SKM-1 (cell line): ENCODE data around the gene PPP2R5D.
"Not testable (repeated sequence)": the region's sequence is repeated elsewhere in the genome, so short reads cannot be mapped to it uniquely, and the experiment has no call there.

Experiments used
- DNase-seq: peaks from one replicate; lab custom pipeline; 2025; ENCODE audit not compliant: unreplicated experiment; lab: John Stamatoyannopoulos, UW

PPP2R5D gene

GRCh38 chr6:42988486-42989020, 4.2 kb downstream of the PPP2R5D start:
- no peak for DNase-seq

- no peak for DNase-seq
Measured at GRCh38 chr6:42989923-42990322, 5.6 kb downstream of the PPP2R5D start.

- DNase-seq, result no peak
Measured at GRCh38 chr6:42993445-42993844, 9.1 kb downstream of the PPP2R5D start.

DNA sequence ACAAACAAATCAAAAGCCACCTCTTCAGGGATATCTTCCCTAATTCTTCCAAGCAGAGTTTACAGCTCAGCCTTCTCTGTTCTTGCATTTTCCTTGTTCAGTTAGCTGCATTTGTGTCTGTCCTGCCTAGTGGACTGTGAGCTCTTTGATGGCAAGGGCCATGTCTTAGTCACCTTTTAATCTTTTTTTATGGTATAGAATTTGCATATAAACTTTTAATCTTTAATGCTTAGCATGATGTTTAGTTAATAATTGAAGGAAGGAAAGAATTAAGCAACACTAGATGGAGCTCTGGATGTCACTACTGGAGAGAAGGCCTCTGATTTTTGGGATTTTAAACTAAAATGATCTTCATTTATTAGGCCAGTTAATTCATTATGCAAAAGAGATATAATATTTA, 12.1 kb downstream of the PPP2R5D start:
- no peak for DNase-seq

DNA sequence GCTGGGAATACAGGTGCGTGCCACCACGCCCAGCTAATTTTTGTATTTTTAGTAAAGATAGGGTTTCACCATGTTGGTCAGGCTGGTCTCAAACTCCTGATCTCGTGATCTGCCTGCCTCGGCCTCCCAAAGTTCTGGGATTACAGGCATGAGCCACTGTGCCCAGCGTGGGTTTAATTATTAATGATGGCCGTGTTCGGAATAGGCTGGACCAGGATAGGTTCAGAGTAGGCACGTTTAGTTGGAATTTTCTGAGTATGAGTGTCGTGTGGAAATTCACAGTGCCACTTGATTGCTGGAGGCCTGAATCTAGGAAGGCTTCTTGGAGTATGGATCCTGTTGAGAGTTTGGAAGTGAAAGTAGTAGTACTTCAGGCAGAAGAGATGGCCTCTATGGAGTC, 13.8 kb downstream of the PPP2R5D start:
- not testable (repeated sequence) for DNase-seq

DNA sequence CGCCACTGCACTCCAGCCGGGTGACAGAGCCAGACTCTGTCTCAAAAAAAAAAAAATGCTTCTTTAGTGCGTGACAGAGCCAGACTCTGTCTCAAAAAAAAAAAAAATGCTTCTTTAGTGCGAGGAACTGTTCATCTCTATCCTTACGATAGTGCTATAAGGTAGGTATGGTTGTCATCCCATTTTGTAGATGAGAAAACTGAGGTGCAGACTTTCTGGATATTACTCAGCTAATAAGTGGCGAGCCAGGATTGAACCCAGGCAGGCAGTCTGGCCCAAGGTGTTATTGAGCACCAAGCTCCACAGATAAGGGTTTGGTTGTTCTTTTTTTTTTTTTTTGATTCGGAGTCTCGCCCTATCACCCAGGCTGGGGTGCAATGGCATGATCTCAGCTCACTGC, 17.5 kb downstream of the PPP2R5D start:
- DNase-seq, result no peak

- DNase-seq, result no peak
Measured at GRCh38 chr6:43005844-43006243, 21.5 kb downstream of the PPP2R5D start.

DNA sequence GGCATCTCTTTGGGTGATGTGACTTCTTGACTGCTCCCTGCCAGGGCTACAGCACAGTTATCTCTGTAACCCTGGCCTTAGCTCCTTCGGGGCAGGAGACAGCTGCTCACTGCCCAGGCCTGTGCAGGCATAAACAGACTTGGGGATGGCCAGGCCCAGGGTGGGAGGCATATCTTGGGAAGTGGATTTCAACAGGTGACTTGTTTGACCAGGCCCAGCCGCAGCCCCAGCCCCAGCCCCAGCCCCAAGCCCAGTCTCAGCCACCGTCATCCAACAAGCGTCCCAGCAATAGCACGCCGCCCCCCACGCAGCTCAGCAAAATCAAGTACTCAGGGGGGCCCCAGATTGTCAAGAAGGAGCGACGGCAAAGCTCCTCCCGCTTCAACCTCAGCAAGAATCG, 21.9 kb downstream of the PPP2R5D start:
- DNase-seq, result no peak

DNA sequence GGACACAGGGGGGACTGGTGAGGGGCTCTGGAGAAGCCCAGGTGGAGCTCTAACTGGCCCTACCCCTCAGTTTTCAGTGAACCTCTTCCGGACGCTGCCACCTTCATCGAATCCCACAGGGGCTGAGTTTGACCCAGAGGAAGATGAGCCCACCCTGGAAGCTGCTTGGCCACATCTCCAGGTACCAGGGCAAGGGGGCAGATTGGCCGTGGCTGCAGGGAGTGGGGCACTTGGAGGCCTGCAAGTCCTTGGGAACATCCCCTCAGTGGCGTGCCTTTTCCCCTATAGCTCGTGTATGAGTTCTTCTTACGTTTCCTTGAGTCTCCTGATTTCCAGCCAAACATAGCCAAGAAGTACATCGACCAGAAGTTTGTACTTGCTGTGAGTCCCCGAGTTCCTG, 22.8 kb downstream of the PPP2R5D start:
- no peak for DNase-seq

DNA sequence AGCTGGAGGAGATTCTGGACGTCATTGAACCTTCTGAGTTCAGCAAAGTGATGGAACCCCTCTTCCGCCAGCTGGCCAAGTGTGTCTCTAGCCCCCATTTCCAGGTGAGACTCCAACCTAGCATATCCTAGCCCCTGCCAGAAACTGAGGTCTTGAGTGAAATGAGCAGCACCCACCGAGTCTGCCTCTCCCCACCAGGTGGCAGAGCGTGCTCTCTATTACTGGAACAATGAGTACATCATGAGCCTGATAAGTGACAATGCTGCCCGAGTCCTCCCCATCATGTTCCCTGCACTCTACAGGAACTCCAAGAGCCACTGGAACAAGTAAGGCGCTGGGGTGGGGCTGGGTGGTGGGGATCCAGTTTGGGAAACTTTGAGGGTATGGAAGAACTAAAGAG, 24.8 kb downstream of the PPP2R5D start:
- DNase-seq, result no peak

DNA sequence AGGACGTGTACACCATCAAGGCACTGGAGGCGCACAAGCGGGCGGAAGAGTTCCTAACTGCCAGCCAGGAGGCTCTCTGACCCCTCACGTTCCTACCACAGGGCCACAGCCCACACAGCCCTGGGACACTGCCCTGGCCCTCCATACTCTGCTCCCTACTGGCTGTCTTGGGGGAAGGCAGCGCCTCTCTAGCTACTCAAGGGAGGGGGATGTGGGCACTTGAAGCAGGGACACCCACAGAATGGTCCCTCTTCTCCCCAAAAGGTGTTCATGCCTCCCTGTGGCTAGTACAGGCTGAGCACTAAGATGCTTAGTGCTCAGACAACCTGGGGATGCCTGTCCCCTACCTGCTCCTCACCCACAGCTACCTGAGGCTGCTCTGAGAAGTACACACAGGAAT, 26.8 kb downstream of the PPP2R5D start:
- DNase-seq, result no peak

- DNase-seq, result no peak
Measured at GRCh38 chr6:43012364-43012763, 28.0 kb downstream of the PPP2R5D start.

DNA sequence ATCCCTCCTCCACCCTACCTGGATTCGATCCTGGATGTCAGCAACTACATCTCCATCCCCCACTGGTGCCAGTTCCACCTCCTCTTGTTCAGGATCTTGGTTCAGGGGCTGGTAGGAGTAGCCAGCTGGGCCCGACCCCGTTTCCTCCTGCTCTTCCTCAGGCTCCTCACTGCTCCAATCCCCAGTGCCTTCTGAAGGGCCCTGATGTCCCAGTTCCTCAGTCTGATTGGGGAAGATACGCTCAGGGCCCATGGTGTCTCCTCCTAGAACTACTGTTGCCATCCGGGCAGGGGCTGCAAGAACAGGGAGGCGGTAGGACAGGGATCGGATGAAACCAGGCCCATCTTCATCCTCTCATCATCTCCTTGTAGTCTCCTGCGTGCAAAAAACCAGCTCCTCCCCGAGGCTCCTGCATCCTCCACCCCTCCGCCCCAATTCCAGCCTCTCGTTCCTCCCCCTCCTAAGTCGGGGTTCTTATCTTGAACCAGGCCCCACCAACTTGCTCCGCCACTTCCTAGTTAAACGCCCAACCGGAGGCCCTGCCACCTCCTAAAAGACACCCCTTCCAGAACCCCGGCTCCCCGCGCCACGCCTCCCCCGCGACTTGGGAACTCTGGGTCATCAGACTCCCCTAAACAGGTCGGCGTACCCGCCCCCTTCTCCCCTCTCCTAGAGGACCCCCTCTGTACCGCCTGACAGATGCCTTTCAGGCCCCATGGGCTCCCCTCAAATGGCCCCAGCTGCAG, 28.9 kb downstream of the PPP2R5D start:
- DNase-seq, result no peak

DNA sequence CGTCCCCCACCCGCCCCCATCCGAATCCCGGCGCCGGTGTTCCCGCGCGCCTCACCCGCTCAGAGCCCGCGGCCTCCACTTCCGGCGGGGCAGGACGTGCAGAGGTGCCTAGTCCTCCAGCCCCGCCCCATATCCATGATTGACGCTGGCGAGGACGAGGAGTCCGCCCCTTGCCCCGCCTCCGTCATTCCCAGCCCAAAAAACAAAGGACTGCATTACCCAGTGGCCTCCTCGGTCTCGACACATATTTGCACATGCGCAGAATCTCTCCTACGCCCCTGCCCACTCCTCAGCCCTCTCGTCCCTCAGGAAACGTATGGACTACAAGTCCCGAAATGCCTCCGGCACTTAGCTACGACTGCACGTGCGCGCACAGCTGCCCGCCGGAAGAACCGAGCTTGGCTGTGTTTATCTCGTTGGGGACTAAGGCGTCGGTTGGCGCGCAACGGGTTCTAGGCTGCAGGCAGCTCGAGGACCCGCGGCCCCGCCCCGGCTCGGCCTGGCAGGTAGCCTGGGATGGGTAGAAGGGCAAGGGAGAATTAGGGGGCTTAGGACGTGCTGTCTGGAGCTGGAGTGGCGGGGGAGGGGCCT, 29.6 kb downstream of the PPP2R5D start, which contains the start of the genes KLHDC3 and MEA1:
Gene KLHDC3 (plus strand): TSS at position 407 of the 591 bp plus-strand sequence. CDS start 2,944 bp downstream, outside the sequence.
Gene MEA1 (minus strand): TSS at position 104 of the 591 bp plus-strand sequence. CDS start 133 bp downstream, outside the sequence.
- peak; percentile 99 for DNase-seq

GRCh38 chr6:43014434-43014909, 30.1 kb downstream of the PPP2R5D start:
- no peak for DNase-seq

DNA sequence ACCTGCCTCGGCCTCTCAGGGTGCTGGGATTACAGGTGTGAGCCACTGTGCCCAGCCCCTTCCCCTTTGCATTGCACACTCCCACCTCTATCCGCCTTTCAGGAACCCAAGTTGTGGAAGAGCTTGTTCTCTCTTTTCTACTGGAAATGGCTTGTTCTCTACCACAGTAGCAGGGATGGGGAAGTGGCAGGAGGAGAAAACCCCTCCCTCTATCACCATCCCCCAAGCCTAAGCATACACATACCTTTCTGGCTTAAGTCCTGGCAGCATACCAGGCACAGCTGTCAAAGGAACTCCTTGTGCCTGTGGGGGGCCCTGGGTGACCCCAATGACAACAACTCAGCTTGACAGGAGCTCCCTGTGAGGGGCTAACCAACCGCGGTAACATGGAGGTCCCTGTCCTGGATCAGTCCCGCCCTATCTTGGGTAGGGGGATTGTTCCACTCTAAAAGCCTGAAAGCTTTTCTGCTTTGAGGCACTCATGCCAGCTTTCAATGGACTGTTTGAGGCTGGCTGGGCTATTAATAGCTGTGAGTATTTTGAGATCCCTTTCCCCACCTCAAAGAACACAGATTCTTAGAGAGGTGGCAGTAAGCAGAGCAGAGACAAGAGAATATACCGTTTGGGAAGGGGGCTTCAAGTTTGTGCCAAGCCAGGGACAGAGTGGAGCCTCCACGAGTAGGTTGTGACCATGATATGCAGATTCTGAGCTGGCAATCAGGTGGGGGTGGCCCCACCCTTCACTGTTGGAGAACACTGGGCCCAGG, 32.0 kb downstream of the PPP2R5D start:
- no peak for DNase-seq

GRCh38 chr6:43016943-43017334, 32.6 kb downstream of the PPP2R5D start:
- DNase-seq, result no peak

- DNase-seq, result no peak
Measured at GRCh38 chr6:43019152-43019551, 34.8 kb downstream of the PPP2R5D start.

DNA sequence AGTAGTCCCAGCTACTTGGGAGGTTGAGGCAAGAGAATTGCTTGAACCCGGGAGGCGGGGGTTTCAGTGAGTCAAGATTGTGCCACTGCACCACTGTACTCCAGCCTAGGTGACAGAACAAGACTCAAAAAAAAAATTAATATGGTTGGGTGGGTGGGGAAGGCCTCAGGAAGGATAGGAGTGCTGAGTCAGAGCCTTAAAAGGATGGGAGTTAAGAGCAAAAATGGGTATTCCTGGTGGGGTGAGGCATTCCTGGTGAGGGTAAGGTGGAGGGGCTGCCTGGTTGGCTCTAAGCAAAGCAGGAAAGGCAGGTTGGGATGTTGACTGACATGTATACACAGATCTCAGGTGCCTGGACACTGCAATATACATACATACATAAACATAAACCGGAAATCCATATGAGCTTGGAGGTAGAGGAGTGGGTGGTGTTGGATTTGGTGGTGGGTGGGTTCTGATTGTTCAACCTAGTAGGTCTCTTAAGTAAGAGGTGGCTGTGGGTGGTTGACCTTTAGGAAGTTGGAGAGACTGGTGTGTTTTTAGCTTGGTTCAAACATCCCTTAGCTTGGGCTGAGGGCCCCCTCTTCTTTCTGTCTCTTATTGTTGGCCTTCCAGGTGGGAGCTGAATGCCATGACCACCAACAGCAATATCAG, 35.8 kb downstream of the PPP2R5D start:
- DNase-seq, result no peak

DNA sequence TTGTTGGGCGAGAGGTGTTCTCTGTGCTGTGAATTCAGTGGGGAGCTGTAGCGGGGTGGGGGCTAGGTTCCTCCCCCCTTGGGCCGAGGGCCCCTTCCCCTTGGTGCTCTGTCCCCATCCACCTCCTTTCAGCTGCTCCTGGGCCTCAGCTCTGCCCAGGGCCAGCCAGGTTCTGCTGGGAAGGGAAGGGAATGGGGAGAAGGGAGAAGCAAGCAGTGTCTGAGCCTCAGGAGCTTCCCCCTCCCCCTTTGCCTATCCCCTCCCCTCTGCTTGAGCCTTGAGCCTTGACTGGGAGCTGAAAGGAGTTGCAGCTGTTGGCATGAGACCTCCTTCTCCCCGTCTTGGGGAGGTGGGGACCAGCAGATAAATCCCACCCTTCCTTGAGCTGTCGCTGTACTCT, 36.5 kb downstream of the PPP2R5D start:
- DNase-seq, result no peak
